Astrocyte of the spinal cord (primary cell): ENCODE results near the gene PRPF4.
A peak's percentile ranks its signal among the peaks of the same experiment; 100 is the strongest.

Experiments used
- DNase-seq: peaks from one replicate; pipeline ENCODE4 v3.0.0; 2011; ENCODE audit warnings: low read depth, low spot score
- H3K4me3 ChIP-seq: 2 replicates; pipeline ENCODE4 v1.5.1; 2011; ENCODE audit warnings: low read depth, mild to moderate bottlenecking, low read length, moderate library complexity
- in situ Hi-C: cut with HindIII; loops from 2 replicates; pipeline ENCODE4 v1.10.0; 2017; ENCODE audit warnings: low sequenced_read_pairs
- TF ChIP-seq, protein P1 (sequence below): IDR thresholded peaks from 2 replicates; pipeline ENCODE4 v1.5.1; 2012; ENCODE audit warnings: low read depth, mild to moderate bottlenecking, low read length, inconsistent platforms

Gene PRPF4

DNA sequence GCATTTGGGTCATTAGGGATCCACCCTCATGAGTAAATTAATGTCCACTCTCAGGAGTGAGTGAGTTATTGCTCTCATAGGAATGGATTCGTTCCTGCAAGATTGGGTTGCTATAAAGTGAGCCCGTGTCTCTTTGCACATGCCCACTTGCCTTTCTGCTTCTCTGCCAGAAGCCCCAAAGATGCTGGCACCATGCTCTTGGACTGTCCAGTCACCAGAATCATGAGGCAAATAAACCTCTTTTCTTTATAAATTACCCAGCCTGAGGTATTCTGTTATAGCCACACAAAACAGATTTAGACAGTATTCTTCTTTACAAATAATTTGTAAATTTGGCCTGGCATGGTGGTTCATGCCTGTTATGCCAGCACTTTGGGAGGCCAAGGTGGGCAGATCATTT is 24.7 kb upstream of the PRPF4 start:
- in situ Hi-C loops, result no loop called here
- no peak for DNase-seq
- TF ChIP-seq, protein P1, sequence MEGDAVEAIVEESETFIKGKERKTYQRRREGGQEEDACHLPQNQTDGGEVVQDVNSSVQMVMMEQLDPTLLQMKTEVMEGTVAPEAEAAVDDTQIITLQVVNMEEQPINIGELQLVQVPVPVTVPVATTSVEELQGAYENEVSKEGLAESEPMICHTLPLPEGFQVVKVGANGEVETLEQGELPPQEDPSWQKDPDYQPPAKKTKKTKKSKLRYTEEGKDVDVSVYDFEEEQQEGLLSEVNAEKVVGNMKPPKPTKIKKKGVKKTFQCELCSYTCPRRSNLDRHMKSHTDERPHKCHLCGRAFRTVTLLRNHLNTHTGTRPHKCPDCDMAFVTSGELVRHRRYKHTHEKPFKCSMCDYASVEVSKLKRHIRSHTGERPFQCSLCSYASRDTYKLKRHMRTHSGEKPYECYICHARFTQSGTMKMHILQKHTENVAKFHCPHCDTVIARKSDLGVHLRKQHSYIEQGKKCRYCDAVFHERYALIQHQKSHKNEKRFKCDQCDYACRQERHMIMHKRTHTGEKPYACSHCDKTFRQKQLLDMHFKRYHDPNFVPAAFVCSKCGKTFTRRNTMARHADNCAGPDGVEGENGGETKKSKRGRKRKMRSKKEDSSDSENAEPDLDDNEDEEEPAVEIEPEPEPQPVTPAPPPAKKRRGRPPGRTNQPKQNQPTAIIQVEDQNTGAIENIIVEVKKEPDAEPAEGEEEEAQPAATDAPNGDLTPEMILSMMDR, result no peak
- H3K4me3 ChIP-seq, result no peak overlapping the region

DNA sequence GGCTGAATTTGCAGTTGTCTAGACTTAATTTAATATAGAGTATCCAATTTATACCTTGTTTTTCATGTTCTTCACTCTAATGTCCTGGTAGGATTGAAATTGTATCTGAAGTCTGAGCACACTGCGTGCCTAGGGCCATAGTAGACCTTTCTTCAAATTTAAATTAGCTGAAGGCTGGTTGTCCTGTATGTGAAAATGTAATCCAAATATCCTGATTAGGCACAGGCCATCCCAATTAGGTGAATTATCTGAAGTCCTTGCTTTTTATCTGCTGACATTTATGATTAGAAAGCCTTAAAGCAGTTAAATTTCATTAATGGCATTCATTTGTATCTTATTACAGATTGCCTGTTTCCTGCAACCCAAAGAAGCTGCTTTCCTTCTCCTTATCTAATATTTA is 20.5 kb upstream of the PRPF4 start:
- no peak overlapping the region for H3K4me3 ChIP-seq
- TF ChIP-seq, protein P1, result no peak
- no peak for DNase-seq
- in situ Hi-C loops, result no loop called here

DNA sequence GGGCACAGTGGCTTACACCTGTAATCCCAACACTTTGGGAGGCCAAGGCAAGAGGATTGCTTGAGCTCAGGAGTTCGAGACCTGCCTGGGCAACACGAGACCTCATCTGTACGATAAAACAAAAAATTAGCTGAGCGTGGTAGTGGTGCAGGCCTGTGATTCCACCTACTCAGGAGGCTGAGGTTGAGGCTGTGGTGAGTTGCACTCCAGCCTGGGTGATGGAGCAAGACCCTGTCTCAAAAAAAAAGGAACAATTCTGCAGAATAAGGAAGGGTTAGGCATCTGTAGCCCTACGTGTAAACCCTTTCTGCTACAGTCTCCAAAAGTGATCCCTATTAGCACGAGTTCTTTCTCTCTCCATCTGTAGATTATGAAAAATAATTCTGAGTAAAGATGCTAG is 20.0 kb upstream of the PRPF4 start:
- in situ Hi-C loops, result no loop called here
- TF ChIP-seq, protein P1, result no peak
- DNase-seq, result no peak
- H3K4me3 ChIP-seq, result no peak overlapping the region

DNA sequence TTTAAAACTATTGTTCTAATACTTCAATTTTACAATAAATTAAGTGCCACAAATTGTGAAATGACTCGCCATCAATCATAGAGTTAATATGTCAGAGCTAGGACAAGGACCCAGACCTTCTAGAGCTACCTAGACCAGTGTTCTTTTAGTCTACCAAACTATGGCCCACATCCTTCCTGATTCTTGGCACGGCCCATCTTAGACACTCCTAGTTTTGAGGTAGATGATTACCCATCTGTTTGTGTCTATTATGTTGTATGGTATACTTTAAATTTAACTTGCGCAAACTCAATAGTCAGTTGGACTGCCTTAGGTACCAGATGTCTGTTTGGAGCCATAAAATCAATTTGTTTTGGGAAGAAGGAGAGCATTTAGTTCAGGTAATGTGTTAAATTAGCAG is 17.6 kb upstream of the PRPF4 start:
- TF ChIP-seq, protein P1, result no peak
- no peak overlapping the region for H3K4me3 ChIP-seq
- in situ Hi-C loops, result no loop called here
- DNase-seq, result no peak

DNA sequence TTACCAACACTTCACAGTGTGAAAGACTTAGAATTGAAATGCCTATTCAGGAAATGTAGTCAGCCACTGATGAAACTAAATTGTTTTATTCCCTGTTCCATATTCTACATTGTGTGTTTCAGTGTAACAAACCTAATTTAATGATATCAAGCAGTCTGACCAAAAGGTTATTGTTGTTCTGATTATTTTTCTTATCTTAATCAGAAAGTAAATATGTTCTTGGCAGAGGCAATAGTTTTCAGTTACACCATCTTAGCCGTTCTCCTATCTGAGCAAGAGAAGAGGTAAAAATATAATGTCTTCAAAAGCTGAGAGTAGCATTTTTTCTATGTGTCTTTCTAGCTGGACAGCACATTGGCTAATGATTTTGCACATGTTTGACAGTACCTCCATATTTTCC is 17.2 kb upstream of the PRPF4 start:
- DNase-seq, result no peak
- no peak overlapping the region for H3K4me3 ChIP-seq
- TF ChIP-seq, protein P1, result no peak
- in situ Hi-C loops, result no loop called here

DNA sequence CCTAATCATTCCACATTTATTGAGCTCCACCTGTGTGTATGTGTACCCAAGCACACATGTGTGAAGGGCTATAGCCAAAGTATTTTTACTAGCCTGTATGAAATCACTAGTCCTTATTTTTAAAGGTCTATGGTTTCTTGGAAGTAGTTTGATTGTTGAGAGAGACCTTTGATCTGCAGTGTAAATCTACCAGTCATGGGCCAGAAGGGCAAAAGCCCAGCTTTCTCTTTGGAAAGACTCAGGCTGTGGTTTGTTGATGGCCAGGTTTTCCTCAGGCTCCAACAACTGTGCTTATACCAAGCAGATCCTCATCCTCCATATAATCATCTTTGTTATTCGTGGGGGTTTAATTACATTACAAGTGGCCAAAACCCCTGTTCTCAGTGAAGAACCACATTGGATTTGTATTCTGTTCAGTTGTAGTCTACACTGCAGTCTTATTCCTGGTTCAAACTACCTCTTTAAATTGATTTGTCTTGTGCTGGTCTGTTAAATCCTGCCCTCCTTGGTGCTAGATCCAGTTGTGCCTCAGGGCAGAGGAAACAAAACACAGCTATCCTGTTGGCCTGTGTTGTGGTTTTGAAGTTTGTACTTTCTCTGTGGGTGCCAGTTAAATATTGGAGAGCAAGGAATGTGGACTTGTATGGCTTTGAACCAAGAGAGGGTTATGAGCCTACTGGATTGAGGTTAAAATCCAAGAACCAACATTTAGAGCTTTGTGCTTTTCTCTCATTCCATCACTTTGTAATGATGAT is 13.4 kb upstream of the PRPF4 start:
- no peak overlapping the region for H3K4me3 ChIP-seq
- TF ChIP-seq, protein P1, result no peak
- peak; percentile 3 for DNase-seq
- in situ Hi-C loops, result no loop called here
